Hematopoietic multipotent progenitor cell treated with erythropoietin and hydrocortisone succinate and interleukin-3 and kit ligand, for 8 days (in vitro differentiated cells): Measurements from ENCODE around the gene GCH1.

Experiments used
- DNase-seq: peaks from one replicate; pipeline ENCODE4 v3.0.0-alpha.2; 2015

The GCH1 gene

DNA sequence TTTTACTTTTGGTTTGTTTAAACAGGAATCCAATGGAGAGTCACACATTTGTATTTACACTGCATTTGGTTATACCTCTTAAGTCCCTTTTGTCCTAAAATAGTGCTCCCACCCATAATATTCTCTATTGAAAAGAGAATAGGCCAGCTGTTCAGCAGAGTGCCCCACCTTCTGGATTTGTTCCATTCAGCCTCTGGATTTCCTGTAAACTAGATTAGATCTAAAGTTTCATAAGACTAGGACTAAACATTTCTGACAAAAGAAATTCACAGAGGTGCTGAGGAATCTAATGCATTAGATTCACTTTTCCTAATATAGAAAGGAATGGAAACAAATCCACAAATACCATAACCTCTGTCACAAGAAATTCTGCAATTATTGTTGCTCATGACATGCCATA lies 38.1 kb downstream of the GCH1 start:
- DNase-seq, result no peak

DNA sequence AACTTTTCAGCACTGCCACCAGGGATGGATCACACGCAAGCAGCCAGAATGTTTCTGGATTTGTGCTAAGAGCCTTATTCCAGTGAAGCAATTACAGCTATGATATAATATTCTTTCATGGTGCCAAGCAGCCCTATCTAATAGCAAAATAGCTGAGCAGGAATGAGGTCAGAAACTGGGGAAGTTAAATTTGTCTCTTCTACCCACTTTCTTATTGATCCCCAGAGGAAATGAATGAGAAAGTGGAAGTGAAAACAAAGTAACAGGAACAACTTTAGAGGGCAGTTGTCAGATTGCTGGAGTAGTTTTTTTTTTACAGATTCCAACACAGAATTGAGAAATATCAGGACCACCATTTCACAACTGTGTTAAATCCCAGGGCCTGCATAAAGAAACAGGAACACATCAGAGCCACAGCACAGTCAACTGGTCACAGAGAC lies 44.8 kb downstream of the GCH1 start:
- no peak for DNase-seq

- DNase-seq, result no peak
Measured at GRCh38 chr14:54856152-54856551, 46.5 kb downstream of the GCH1 start.

- no peak for DNase-seq
Measured at GRCh38 chr14:54854181-54854580, 48.4 kb downstream of the GCH1 start.

GRCh38 chr14:54853339-54853738 lies 49.3 kb downstream of the GCH1 start:
- no peak for DNase-seq

GRCh38 chr14:54852215-54852614 lies 50.4 kb downstream of the GCH1 start:
- no peak for DNase-seq

DNA sequence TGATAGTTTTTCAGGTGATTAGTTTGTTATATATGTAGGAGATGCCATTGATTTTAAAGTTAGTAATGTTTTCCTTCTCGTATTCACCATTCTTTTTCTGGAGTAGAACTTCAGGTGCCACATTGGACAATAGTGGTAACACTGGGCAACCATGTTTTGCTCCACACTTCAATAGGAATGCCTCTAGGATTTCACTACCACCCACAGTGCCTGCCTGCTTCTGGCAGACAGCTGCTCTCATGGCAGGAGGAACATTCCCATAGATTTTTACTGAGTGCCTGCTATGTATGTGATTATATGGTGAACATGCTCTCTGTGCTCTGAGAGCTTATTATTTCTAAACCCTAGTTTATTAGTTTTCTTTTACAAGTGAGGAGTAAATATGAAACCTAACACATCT lies 53.7 kb downstream of the GCH1 start:
- no peak for DNase-seq

- DNase-seq, result no peak
Measured at GRCh38 chr14:54845641-54846040, 57.0 kb downstream of the GCH1 start.

DNA sequence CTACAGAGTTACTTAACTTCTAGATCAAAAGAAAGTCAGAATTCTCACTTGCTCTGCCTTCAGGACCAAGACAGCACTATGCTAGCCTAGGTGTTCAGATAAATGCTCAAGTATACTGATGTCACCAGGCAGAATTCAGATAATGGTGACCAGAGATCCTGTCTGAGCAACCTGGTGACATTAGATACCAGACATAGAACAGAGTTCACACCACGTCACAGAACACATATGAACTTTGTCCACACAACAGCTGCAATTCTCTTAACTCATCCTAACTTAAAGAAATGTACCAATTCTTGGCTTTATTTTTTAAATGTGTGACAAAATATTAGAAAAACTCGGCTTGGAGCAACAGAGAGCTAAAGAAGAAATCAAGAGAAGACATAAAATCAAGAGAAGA lies 58.1 kb downstream of the GCH1 start:
- no peak for DNase-seq

GRCh38 chr14:54840798-54841197 lies 61.8 kb downstream of the GCH1 start:
- DNase-seq, result no peak

GRCh38 chr14:54840336-54840735 lies 62.3 kb downstream of the GCH1 start:
- DNase-seq, result no peak

- no peak for DNase-seq
Measured at GRCh38 chr14:54839701-54840119, 62.9 kb downstream of the GCH1 start.

DNA sequence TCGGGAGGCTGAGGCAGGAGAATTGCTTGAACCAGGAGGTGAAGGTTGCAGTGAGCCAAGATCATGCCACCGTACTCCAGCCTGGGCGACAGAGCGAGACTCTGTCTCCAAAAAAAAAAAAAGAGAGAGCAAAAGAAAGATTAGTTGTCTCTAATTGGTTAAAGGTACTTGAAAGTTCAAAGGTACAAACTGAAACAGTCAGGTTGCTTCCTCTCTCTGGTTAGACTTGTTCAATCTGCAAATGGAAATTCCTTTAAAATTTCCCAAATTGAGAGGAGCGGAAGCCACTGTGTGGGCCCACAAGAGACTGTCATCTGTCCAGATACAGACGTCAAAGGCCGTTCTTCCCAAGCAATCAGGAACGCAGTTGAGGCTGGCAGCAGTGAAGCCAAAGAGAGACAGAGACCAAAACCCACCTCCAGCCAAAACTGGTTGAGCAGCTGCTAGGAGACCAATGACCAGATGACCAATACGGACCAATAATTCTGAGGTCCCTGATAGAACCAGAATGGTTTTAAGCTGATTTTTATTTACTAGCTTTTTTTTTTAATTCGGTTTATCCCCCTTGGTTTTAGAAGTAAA lies 63.6 kb downstream of the GCH1 start:
- no peak for DNase-seq

DNA sequence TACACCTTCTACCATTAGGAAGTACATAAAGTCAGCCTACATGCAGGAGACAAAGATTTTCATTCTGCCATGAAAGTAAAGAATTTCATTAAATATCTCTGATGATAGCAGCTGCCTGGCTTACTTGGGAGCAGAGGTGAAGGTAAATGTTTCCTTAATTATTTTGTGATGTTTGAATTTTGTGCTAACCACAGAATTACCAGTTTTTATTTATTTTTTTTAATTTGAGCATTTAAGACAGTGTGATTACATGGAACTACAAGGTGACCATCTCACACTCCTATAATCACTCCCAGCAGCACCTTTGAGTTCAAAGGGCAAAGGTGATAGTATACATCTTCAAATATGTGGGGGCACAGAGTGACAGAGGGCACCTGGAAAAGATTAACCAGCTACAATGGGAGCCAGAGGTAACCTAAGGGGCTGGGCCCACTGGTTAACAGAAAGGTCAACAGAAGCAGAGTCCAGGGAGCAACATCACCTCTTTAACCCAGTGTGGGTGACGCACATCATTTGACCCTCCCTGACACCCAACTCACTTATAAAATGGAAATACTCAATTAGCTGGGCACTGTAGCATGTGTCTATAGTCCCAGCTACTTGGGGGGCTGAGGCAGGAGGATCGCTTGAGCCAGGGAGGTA lies 65.0 kb downstream of the GCH1 start:
- no peak for DNase-seq

DNA sequence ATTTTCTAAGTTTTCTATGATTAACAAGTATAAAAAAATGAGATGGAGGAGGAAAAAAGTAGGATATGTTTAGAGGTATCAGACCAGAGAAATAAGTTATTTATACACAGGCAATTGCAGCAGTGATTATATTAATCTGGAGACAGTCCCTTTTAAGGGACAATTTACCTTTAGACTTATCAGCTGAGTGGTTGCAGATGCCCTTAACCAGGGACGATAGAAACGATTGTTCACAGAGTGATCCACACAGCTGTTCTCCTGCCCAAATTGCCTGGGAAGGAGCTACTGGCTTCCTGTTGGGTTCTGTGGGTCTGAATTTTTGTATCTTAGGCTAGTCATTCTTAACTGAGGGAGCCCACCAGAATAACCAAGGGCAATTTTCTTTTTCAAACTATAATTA lies 66.4 kb downstream of the GCH1 start:
- DNase-seq, result no peak

DNA sequence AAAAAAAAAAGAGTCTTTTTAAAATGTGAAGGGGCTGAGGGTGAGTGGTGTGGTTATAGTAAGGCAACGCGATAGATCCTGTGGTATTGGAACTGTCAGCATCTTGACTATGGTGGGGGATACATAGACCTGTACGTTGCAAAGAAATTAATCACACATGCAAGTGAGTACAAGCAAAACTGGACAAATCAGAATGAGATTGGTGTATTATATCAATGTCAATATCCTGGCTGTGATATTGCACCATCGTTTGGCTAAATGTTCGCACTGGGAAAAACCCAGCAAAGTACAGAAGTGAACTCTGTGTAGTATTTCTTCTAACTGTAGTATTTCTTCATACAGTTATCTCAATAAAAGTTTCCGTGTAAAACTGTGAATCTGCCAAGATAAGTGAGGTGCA lies 67.9 kb downstream of the GCH1 start:
- DNase-seq, result no peak

- no peak for DNase-seq
Measured at GRCh38 chr14:54834081-54834480, 68.5 kb downstream of the GCH1 start.

- DNase-seq, result no peak
Measured at GRCh38 chr14:54830650-54831049, 72.0 kb downstream of the GCH1 start.

GRCh38 chr14:54829486-54830224 lies 73.0 kb downstream of the GCH1 start:
- no peak for DNase-seq

- DNase-seq, result no peak
Measured at GRCh38 chr14:54828037-54828436, 74.6 kb downstream of the GCH1 start.

GRCh38 chr14:54823757-54824549 lies 78.7 kb downstream of the GCH1 start:
- no peak for DNase-seq

GRCh38 chr14:54822685-54823084 lies 79.9 kb downstream of the GCH1 start:
- no peak for DNase-seq
